ENCODE data around the gene FYCO1. TPM values are rescaled to one million over a fixed set of nuclear protein-coding genes. Genes with fewer than 3 reads are reported as not detected.

Gene FYCO1
- total and polyA plus RNA-seq, 7 donors, result 14.0 to 129 (median 68.3) TPM

DNA sequence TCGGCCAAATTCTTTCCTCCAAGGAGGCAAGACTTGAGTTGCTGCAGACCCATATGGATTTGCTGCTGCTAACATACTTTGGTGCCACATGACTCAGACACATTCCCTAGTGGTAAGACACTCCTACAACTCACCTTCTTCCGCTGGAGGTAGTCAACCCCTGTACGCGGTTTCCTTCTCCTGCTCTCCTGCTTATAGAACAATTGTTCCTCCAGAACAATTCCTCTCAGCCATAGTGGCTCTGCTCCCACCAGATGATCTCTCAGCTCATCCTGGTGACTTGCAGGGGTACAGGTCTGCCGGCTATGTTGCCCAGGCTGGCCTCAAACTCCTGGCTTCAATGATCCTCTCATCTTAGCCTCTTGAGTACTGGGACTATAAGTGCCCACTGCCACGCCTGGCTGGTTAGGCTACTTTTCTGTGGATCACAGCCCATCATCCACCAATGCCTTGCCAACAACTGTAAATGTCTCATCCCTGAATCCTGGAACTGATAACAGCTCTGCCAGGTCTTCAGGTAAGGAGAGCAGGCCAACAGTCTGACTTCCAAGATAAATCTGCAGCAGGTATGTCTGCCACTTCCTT lies 54.8 kb downstream of the FYCO1 start:
- intact Hi-C loops (cut with DNase I), result loop anchor here (5.0 kb wide), 2 partner anchors 56 to 436 kb away; partner anchors contain the start of gene FYCO1 (in 1 of the 2)
- Histone ChIP-seq H3K27me3 (ENCODE audit: insufficient read depth in 3 of 3, low read length in 2 of 3) (no peaks in the 10 kb centered on the region), H3K4me1 (peaks cover 37% of the 10 kb centered on the region), H3K27ac (peak overlapping the region; percentile 46), H3K4me3 (no peak overlapping the region), H3K36me3 (ENCODE audit: insufficient read depth in 1 of 2, low read depth in 1 of 2) (peaks cover 3 to 40% of the 10 kb centered on the region in 2 donors), H3K9me3 (no peaks in the 10 kb centered on the region)
- DNase-seq (no peak), ATAC-seq (no peak)
- WGBS, 3 donors, result 72 to 94% (median 86%) methylated on average over 6 of the region's 6 CpGs
- TF ChIP-seq, protein P1, sequence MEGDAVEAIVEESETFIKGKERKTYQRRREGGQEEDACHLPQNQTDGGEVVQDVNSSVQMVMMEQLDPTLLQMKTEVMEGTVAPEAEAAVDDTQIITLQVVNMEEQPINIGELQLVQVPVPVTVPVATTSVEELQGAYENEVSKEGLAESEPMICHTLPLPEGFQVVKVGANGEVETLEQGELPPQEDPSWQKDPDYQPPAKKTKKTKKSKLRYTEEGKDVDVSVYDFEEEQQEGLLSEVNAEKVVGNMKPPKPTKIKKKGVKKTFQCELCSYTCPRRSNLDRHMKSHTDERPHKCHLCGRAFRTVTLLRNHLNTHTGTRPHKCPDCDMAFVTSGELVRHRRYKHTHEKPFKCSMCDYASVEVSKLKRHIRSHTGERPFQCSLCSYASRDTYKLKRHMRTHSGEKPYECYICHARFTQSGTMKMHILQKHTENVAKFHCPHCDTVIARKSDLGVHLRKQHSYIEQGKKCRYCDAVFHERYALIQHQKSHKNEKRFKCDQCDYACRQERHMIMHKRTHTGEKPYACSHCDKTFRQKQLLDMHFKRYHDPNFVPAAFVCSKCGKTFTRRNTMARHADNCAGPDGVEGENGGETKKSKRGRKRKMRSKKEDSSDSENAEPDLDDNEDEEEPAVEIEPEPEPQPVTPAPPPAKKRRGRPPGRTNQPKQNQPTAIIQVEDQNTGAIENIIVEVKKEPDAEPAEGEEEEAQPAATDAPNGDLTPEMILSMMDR (IDR thresholded peaks at IDR 0.05), result no peak

DNA sequence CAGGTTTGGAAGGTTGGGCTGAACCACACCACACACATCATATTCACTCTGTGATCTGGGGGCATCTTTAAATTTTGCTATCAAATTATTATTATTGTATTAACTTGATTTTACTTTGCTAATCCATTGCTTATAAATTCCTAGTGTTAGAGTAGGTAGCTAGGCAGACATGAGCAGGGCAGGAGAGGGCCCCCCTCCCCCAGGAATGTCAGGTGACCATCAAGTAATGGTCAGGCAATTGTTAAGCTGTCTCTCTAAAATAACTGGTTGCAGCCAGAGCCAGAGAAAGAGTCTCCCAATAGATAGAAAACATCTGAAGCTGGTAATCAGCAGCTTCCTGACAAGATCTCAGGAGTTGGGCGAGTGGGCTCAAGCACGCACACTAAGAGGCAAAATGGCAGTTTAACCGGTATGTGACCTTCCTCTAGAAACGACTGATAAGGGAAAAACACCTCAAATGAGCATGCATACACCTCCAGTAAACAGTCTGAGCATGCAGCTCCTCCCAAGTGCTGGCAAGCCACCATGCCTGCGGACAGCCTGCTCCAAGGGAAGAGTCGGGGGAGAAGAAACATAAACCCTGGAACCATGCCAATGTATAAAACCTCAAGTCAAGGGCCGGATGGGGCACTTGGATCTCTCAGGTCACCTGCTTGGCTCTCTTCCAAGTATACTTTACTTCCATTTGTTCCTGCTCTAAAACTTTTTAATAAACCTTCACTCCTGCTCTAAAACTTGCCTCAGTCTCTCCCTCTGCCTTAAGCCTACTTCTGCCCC lies 55.4 kb downstream of the FYCO1 start:
- TF ChIP-seq, protein P1 (IDR thresholded peaks at IDR 0.05), result no peak
- ATAC-seq, result no peak
- intact Hi-C loops (cut with DNase I), result loop anchor here (5.0 kb wide), 2 partner anchors 57 to 437 kb away; partner anchors contain the start of gene FYCO1 (in 1 of the 2)
- Histone ChIP-seq H3K36me3 (ENCODE audit: insufficient read depth in 1 of 2, low read depth in 1 of 2) (peaks cover 0 to 41% of the 10 kb centered on the region in 2 donors), H3K4me1 (peaks cover 35% of the 10 kb centered on the region), H3K27me3 (ENCODE audit: insufficient read depth in 3 of 3, low read length in 2 of 3) (no peaks in the 10 kb centered on the region), H3K4me3 (no peak overlapping the region), H3K27ac (peak overlapping the region; percentile 78), H3K9me3 (no peaks in the 10 kb centered on the region)
- no peak for DNase-seq
- 57 to 78% (median 61%) methylated on average over 7 of the region's 7 CpGs for WGBS, 3 donors

DNA sequence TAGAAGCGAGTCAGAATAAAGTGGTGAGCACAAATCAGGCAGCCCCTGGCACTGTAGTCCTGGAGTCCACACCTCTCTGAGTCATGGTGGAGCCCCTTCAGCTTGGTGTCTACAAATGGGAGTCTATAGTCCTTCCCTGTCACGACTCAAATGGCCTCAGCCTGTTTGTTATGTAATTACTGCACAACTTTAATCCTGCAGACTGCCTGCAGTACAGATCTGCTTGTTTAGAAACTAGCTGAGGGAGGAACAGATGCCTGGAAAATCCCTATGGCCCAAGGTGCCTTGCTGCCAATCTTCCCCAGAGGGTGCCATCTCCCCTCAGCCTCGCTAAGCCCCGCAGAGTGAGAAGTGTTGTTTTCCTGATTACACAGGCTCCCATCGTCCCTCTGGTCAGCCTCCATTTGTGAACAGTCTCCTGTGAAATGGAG lies 56.3 kb downstream of the FYCO1 start:
- peaks cover 28% of the 10 kb centered on the region for H3K4me1 ChIP-seq
- H3K4me3 ChIP-seq, result no peak overlapping the region
- DNase-seq (no peak), ATAC-seq (peak; percentile 10 to 40 (median 26))
- WGBS, 3 donors, result 31 to 43% (median 36%) methylated on average over 5 of the region's 5 CpGs
- intact Hi-C loops (cut with DNase I), result loop anchor here (1.0 to 5.0 kb wide), 3 partner anchors 58 to 139 kb away; partner anchors contain the start of gene FYCO1 (in 1 of the 2)
- H3K9me3 ChIP-seq, result no peaks in the 10 kb centered on the region
- TF ChIP-seq, protein P1 (IDR thresholded peaks at IDR 0.05), result no peak
- peak overlapping the region; percentile 78 for H3K27ac ChIP-seq
- no peaks in the 10 kb centered on the region for H3K27me3 ChIP-seq (ENCODE audit: insufficient read depth in 3 of 3, low read length in 2 of 3)
- H3K36me3 ChIP-seq (ENCODE audit: insufficient read depth in 1 of 2, low read depth in 1 of 2), result peaks cover 0 to 45% of the 10 kb centered on the region in 2 donors

DNA sequence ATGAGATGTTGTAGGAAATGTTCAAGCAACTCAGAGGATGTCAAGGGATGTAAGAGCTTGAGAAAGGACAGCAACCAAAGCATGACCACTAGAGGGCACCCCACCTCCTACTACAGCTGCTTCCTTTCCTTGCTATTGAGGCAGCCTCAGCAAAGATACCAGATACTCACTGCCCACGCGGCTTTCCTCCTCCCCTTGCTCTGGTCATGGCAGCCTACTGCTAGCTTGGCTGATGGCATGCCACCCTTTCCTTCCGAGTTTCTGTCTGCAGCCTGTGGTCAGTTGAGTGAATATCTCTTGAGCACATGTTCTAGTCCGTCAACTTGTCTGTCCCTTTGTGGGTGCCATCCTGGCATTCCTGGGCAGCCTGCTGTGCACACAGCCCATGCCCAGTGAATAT lies 56.8 kb downstream of the FYCO1 start:
- TF ChIP-seq, protein P1 (IDR thresholded peaks at IDR 0.05), result peak; percentile 90
- no peaks in the 10 kb centered on the region for H3K27me3 ChIP-seq (ENCODE audit: insufficient read depth in 3 of 3, low read length in 2 of 3)
- ATAC-seq (peak; percentile 92 to 96 (median 95)), DNase-seq (peak; percentile 76 to 88)
- peaks cover 28% of the 10 kb centered on the region for H3K4me1 ChIP-seq
- H3K4me3 ChIP-seq, result no peak overlapping the region
- intact Hi-C loops (cut with DNase I), result loop anchor here (1.0 to 5.0 kb wide), 3 partner anchors 58 to 139 kb away; partner anchors contain the start of gene FYCO1 (in 1 of the 2)
- no peaks in the 10 kb centered on the region for H3K9me3 ChIP-seq
- 10 to 12% (median 11%) methylated on average over 4 of the region's 4 CpGs for WGBS, 3 donors
- H3K27ac ChIP-seq, result peak overlapping the region; percentile 78
- peaks cover 0 to 50% of the 10 kb centered on the region in 2 donors for H3K36me3 ChIP-seq (ENCODE audit: insufficient read depth in 1 of 2, low read depth in 1 of 2)

Measured in psoas muscle (tissue), 8 donors.